HG02763 (cell line): ENCODE results near the gene GIPC2.
"Not testable (repeated sequence)": the region's sequence is repeated elsewhere in the genome, so short reads cannot be mapped to it uniquely, and the experiment has no call there.

ENCODE experiments used
- ATAC-seq: cut with Tn5 transposase; IDR thresholded peaks from one replicate; pipeline ENCODE4 v1.9.1; 2021; ENCODE audit warnings: mild to moderate bottlenecking, moderate library complexity; ENCODE audit not compliant: unreplicated experiment

The GIPC2 gene

GRCh38 chr1:78091886-78092285, 46.1 kb downstream of the GIPC2 start:
- no peak for ATAC-seq

GRCh38 chr1:78092643-78093042, 46.9 kb downstream of the GIPC2 start:
- ATAC-seq, result no peak

- no peak for ATAC-seq
Measured at GRCh38 chr1:78093560-78093959, 47.8 kb downstream of the GIPC2 start.

DNA sequence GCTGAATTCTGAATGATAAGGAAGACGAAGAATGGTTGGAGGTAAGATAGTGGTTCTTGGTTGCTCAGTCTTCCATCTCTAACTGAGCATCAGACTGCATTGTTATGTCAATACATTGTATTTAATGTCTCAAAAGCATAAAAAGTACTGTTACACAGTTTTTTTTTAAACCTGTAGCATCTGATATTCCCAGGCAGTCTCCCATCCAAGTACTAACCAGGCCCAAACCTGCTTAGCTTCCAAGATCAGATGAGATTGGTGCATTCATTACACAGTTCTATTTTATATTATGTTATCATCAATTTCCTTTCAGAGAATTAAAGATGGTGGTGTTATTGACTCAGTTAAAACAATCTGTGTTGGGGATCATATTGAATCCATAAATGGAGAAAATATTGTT, 48.9 kb downstream of the GIPC2 start:
- ATAC-seq, result no peak

DNA sequence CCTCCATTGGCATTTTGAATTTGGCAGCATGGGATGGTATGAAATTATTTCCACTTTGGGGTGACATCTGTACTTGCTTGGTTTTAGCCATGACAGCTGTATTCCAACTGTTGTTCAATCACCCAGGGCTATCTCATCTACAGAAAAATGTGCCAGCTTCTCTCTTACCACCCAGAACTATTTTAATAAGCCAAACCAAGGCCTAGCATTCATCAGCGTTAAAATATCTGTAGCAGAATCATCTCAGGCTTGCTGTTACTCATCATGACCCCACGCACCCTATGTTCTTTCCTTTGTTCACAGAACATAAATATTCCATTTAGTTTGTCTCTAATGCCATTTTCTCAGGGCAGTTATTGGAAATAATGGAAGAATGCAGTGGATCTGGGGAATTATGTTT, 49.8 kb downstream of the GIPC2 start:
- no peak for ATAC-seq

GRCh38 chr1:78096017-78096416, 50.3 kb downstream of the GIPC2 start:
- ATAC-seq, result no peak

DNA sequence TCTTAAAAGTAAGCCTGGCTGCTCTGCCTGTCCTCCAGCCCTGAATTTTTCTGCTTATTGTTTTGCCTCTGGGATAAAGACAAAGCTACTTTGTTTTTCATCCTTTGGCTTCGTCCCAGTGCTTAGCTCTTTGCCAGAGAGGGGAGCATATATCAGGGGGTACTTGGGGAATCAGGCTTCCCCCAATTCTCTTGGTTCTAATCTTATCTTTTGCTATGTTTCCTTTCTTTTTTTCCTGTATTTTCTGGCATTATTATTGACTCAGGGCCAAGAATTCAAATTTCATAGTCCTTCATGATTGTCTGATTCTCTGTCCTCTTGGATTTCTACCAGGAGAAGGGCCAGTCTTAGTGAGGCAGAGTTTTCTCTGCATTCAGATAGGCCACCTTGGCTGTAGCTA, 51.2 kb downstream of the GIPC2 start:
- ATAC-seq, result no peak

DNA sequence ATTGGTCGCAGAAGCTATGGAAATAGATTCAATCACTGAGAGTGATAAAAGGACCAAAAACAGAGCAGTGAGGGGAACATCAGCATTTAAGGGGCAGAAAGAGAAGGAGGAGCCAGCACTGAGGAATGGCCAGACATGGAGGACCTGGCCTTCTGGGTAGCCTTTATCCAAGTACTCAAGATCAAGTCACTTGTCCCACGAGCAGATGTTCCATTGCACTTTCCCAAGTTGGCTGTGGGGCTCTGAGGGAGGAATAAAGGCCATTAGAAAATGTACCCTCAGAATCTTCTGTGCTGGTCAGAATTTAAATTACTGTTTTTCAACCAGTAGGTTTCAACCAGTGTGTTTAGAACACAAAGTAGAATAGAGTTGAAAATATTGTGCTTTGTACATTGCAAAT, 55.3 kb downstream of the GIPC2 start:
- no peak for ATAC-seq

GRCh38 chr1:78101514-78101913, 55.7 kb downstream of the GIPC2 start:
- no peak for ATAC-seq

- no peak for ATAC-seq
Measured at GRCh38 chr1:78102082-78102481, 56.3 kb downstream of the GIPC2 start.

DNA sequence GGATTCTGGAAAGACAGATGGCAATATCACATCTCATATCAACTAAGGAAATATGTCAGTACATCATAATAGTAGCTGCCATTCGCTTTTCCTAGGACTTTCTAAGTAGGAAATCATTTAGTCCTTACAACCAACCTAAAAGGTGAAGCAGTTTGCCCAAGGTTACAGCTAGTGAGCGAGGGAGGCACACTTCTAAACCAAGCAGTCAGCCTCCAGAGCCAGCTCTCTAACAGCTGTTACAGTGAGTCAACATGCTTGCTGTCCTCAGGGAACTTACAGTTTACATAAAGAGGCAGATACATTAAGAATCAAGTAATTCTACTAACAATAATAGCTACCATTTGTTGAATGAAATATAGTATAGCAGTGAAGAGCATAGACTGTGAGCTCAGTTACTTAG, 57.1 kb downstream of the GIPC2 start:
- no peak for ATAC-seq

GRCh38 chr1:78104322-78104721, 58.6 kb downstream of the GIPC2 start:
- no peak for ATAC-seq

DNA sequence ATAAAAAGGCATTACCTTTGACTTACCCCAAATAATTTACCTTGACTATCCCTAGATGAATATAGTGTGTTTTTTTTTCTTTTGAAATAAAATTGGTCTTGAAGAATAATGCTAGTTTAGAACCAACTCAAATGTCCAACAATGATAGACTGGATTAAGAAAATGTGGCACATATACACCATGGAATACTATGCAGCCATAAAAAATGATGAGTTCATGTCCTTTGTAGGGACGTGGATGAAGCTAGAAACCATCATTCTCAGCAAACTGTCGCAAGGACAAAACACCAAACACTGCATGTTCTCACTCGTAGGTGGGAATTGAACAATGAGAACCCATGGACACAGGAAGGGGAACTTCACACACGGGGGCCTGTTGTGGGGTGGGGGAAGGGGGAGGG, 63.9 kb downstream of the GIPC2 start:
- ATAC-seq, result not testable (repeated sequence)

- no peak for ATAC-seq
Measured at GRCh38 chr1:78113156-78113916, 67.6 kb downstream of the GIPC2 start.

DNA sequence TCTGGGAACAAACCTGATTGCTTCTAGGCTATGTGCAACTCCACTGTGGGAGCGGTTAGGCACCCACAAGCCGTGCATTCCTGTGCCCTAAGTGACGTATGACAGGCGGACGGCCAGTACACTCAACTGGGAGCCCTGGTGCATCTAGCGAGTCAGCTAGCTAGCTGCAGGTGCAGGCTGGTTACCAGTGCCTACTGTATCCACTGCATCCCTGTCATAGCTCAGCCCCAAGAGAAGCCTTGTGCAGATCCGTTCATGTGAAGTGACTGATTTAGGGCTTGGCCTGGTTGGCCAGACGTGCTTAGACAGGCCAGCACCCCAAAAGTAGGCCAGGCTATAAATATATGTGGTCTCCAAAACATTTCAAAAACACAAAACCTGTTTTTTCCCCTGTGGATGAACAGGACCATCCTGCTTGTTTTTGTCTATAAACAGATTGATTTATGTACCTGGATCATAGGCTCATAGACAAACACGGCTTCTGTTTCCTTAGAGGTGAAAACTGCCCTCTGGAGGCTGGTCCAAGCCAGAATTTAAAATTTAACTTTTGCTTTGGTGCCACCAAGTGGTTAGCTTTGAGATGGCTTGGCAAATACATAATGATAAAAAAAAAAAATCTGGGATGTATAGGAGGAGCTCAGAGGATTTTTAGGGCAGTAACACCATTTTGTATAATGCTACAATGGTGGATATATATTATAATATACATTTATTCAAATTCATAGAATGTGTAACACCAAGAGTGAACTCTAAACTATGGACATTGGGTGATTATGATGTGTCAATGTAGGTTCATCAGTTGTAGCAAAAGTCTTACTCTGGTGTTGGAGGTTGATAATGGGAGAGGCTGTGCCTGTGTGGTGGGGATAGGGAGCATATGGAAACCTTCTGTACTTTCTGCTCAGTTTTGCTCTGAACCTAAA, 68.5 kb downstream of the GIPC2 start:
- peak; percentile 90 for ATAC-seq

- not testable (repeated sequence) for ATAC-seq
Measured at GRCh38 chr1:78120485-78120884, 74.7 kb downstream of the GIPC2 start.

DNA sequence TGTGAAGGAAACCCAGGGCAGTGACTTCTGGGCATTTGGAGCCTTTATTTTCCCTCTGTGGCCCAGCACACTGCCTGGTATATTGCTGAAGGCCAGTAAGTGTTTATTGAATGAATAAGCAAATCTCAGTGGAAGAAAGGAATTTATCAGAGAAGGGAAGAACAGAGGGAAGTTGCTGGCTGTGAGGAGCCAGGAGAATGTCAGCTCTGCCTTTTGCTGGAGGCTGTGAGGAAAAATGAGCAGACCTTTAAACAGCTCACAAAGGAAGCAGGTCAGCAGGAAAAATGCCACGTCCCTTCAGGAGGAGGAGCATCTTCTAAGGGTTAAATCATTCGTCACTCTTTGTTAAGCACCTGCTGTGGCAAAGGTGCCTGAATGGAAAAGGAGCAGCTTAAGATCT, 75.9 kb downstream of the GIPC2 start:
- ATAC-seq, result no peak

DNA sequence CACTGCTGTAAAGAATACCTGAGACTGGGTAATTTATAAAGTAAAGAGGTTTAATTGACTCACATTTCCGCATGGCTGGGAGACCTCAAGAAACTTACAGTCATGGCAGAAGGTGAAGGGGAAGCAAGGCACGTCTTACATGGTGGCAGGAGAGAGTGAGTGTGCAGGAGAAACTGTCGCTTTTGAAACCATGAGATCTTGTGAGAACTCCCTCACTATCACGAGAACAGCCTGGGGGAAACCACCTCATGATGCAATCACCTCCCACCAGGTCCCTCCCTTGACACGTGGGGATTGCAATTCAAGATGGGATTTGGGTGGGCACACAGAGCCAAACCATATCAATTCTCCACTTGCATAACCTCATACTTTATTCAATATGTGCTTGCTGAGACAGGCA, 76.6 kb downstream of the GIPC2 start:
- no peak for ATAC-seq

GRCh38 chr1:78126506-78126905, 80.7 kb downstream of the GIPC2 start:
- no peak for ATAC-seq

DNA sequence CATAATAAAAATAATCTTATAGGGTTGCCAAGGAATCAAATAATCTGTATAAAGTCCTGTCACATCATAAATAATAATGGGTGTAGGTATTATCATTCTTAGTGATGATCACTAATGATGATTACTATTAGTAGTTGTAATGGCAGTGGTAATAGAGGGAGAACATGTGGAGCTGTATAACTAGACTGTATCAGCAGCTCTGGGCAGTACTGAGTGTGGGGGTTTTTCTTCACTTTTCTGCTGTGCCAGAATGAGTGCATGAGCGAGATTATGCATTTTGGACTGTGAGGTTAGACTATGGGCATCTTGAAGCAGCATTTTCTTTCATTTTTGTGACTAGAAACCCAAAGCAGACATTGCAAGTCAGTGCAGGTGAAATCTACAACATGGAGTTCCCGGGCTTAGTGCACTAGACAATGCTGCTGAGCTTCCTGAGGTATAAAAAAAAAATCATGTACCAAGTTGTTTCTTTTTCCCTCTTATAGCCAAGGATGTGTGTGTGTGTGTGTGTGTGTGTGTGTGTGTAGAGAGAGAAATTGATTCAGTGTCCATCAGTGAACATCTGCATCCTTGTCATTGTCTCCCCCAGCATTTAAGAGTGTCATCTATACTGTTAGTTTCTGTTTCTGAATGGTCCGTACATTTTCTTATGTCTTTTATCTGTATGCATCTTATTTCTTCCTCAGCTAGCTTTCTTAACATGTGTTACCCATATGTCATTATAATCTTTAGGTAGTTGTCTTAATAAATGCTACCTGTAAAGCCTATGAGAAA, 86.6 kb downstream of the GIPC2 start:
- no peak for ATAC-seq

DNA sequence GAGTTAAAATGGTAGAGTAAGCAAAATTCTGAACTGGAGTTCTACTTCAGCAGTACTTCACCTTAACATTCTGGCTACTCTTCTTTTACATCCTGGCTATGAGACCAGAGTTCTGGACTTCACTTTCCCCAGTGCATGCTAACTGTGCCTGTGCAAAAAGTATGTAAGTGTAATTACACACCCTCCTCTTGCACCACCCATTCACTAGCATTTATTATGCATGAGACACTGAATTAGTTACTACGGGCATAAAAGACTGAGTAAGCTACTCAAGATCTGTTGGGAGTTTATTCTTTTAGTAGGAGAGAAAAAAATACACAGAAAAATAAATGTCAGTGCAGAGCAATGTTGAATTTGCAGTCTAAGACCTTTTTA, 87.2 kb downstream of the GIPC2 start:
- no peak for ATAC-seq
